Ecto neural progenitor cell (in vitro differentiated cells): ENCODE measurements around the gene EXOC6.
A peak's percentile ranks its signal among the peaks of the same experiment; 100 is the strongest.

Experiments
- DNase-seq: peaks from one replicate; pipeline ENCODE4 v3.0.0-alpha.2; 2018; ENCODE audit warnings: low spot score

EXOC6 gene

DNA sequence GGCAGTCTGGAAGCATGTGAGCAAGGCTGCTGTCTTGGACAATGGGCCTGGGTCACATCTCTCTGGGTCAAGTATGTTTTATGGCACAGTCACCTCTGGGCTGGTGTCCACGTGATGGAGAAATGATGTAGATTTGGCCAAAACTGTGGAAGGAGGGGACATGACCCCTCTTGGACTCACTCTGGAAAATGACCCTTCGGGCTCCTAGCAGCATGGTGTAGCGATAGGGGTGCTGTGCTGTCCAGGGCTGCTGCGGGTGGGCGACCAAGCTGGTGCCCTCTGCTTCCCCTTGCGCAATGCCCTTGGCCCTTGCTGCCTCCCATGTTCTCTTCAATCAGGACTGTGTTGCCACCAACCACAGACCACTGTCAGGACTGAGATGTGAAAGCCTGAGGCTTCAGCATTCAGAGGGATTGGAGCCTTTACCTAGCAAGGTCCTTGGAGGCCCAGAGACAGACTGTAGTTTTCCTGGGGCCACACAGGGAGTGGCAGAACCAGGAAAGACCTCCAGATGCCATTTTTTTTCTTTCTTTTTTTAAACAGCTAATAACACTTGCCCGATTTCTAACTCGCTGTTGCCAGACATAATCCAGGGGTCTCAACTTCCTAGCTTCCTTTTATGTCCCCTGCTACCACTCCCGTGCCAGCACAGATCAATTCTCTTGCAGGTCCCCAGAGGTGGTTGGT lies 231.5 kb downstream of the EXOC6 start:
- no peak for DNase-seq

DNA sequence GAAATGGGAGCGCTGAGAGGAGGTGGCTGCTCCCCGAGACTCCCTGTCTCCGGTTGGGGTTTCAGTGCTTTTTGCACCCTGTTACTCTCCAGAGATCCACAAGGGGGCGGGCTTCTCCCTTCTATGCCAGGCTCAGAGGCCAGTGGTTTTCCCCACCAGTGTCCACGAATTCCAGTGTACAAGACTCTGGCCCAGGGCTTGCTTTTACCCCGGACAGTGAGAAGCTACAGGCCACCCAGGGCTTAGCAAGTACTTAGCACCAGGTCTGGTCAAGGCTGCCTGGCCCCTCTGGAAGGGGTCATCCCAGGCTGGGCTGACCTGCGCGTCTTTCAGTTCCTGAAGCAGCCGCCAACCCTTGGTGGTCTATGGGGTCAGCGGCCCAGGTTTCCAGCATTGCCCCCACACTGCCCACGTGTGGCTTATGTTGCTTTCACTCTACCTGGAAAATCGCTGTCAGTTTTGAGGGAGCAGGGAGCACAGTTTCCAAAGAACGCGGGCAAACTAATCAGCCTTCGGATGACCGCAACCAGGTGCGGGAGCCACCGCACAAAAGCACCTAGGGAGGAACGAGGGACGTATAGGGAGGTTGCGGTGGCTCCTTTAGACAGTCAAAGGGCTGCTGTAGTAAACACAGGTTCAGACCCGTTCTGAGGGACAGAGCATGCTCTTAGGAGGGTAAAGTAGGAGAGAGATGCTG lies 232.2 kb downstream of the EXOC6 start:
- DNase-seq = peak; percentile 77

DNA sequence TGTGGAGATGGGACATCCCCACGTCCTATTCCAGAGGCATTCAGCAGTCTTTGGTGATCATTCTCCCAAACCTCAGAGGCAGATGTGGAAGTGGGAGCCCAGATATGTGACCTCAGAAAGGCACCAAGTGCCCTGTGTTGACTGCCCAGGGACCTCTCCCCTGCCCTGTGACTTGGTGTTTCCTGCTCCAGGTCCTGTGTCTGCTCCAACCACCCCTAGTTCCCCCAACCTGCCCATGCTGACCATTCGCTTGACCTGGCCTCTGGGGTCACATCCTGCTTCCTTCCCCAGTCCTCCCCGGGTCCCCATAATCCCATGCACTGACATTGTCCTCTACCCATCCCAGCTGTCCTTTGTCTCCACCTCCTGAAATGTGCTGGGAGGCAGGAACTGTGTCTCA lies 233.0 kb downstream of the EXOC6 start:
- no peak for DNase-seq

DNA sequence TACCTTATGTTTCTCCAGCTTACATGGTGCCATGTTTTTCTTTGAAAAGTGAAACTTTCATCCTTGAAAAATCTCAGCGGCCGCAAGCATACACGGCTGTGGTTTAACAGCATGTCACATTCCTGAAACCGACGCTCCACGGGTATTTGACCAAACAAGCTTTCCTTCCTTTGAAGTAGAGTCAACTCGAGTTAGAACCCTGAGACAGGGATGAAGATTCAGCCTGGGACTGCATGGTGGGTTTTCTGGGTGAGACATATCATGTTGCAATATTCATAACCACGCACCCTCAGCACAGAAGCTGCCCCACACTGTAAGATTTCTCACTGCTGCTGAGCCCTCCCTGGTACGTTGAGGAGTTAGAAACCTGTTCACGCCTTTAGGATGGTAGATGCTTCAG lies 233.5 kb downstream of the EXOC6 start:
- no peak for DNase-seq

DNA sequence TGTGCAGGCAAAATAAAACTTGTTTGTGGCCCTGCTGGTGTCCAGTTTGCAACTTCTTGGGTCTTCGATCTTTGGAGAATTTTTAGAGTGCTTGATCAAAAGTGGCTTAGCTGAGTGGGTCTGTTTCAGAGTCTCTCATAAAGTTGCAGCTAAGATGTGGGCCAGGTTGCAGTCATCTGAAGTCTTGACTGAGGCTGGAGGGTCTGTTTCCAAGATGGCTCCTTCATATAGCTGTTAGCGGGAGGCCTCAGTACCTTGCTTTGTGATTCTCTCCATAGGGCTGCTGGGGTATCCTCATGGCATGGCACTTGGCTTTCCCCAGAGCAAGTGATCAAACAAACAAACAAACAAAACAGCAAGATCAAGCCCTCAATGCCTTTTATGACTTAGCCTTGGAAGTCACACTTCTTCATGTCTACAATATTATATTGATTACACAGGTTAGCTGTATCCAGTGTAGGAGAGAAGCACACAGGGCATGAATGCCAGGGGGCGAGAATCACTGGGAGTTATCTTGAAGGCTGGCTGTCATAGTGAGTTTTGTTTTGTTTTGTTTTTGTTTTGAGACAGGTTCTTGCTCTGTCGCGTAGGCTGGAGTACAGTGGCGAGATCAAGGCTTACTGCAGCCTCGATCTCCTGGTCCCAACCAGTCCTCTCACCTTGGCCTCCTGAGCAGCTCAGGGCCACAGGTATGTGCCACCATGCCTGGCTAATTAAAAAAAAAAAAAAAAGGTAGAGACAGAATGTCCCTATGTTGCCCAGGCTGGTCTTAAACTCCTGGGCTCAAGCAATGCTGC lies 235.6 kb downstream of the EXOC6 start:
- DNase-seq = no peak

DNA sequence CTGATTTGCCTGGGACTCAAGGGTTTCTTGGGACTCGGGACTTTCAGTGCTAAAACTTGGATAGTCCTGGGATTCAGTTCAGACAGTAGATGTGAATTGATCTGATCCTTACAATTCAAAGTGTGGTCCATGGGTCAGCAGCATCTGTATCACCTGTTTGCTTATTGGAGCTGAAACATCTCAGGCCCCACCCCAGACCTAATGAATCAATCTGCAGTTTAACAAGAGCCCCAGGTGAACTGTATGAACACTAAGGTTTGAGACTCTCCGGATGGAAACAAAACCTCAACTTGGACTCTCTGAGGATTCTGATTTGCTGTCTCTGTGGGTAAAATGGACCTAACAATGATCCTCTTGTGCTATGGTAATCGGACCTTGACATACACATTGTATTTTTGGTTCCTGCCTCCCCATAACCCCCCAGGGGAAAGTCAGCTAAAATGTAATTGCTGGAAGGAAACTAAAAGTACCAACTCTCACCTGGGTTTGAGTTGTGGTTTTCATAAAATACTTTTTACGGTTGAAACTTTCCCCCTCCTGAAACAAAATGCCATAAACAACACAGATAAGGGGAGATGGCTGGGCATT lies 237.0 kb downstream of the EXOC6 start:
- no peak for DNase-seq

DNA sequence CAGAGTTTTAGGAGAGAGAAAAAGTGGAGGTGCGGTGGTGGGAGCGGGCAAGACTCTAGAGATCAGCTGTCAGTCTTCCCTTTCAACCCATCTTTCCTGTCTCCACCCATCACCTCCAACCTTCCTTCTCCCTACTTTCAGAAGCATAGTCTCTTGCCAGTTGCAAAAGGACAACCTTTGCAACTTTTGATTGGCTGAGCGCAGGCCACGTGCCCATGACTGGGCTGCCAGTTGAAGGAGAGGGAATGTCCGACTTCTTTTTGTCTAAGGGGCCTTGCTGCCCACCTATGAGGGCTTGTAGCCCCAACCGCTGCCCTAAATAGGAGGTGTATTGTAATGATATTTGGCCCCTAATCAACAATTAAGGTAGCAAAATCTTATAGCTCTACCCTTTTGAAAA lies 238.0 kb downstream of the EXOC6 start:
- DNase-seq = no peak

DNA sequence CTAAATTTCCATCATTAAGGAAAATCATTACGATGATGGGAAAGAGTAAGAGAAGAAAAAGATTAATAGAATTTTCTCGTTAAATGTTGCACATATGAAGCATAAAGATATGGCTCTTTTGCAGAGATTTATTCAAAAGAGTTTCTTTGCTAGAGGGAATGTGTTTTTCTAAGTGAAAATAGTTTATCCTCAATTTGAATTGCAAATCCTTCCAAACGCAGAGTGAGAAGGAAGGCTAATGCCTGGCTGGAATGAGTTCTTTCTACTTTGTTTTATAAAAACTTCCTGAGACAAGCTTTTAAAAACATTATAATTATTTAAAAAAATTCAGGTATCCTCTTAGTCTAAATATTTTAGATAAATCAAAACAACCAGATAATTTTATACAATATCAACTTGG lies 239.5 kb downstream of the EXOC6 start:
- no peak for DNase-seq

DNA sequence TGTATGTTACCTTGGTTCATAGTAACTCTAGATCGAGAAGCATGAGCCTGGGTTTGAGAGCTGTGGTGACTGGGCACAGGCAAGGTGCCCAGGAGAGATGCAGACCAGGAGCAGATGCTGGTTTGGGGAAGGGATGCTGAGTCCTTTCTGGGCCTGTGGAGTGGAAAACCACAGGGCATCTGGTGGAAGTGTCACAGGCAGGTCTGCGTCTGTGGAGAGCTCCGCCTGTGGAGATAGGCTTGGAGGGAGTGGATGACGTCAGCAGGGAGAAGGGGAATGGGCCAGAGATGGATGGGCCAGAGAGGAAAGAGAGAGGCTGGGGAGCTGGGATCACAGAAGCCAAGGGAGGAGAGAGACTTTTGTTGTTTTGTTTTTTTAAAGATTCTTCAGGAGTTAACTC lies 240.1 kb downstream of the EXOC6 start:
- no peak for DNase-seq

DNA sequence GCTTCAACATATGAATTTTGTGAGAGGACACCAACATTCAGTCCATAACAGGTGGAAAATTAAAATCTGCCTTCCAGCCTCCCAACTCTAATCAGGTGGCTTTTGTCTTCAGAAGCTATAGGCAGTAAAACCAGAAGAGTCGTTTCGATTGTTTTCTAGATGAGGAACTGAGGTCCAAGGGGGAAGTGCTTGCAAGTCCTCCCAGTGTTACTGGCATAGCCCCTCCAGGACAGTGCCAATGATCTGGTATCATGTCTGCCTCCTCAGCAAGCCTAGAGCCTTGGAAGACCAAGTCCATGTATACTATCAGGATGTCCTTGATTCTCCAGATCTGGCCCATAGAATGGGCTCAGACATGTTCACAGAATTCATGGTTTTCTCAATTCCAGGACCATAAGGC lies 242.3 kb downstream of the EXOC6 start:
- no peak for DNase-seq

DNA sequence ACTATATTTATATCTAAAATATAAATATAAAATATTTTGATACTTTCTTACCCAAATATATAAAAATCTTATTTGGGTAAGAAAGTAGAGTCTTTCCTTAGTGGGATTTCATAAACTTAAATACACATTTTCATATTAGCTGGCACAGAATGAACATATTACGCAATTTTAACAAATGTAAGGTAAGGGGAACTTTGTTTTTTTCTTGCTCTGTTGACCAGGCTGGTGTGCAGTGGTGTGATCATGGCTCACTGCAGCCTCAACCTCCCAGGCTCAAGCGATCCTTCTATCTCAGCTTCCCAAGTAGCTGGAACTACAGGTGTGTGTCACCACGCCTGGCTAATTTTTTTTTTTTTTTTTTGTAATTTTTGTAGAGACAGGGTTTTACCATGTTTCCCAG lies 243.6 kb downstream of the EXOC6 start:
- no peak for DNase-seq

DNA sequence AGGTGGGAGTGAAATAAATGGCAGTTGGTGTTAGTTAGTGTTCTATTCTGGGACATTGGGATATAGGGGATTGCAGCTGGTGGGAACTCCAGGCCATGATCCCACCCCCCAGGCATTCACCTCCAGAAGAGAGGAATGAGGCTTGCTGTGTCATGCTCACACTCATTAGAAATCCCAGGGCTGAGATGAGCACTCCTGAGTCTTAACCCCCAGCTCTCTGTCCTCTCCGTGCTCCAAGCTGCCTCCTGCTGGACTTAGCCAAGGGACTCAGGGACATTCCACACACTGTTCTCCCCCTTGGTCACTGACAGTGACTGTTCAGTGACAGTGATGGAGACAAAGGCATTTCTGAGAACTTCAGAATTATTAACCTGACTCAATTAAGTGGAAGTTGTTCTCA lies 246.9 kb downstream of the EXOC6 start:
- no peak for DNase-seq

DNA sequence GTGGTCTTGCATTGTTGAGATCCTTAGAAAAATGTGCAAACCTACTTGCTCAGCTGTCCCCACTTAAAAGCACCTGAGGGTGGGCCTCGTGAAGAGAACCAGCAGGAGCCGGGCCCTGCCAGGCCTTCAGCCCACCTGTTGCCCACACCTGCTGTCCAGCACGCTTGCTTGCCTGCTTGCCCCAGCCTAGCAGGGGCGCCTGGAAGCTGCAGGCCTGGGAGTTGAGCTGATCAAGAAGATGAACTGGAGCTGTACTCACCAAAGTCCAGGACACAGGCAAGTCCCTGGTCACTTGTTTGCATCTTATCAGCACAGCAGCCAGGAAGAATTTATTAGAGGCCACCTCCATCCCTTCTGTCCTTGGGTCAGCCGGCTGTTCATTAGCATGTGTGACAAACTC lies 248.6 kb downstream of the EXOC6 start:
- DNase-seq = no peak

DNA sequence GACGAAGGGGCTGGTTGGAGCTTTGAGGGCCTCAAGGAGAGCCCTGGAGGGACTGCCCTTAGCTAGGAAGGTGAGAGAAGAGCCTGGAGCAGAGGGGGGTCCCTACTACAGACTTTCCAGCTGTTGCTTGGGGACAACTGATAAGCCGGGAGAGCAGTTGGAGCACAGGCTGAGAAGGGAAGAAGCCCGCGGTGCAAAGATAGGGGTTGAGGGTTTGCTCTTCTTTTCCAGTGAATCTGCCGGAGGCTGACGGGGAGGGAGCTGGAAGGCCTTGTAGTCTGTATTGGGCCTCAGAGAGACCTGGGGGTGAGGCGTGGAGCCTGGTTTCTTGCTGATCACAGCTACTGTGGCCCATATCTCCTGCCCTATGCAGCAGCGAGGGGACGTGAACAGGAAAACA lies 249.1 kb downstream of the EXOC6 start:
- no peak for DNase-seq

DNA sequence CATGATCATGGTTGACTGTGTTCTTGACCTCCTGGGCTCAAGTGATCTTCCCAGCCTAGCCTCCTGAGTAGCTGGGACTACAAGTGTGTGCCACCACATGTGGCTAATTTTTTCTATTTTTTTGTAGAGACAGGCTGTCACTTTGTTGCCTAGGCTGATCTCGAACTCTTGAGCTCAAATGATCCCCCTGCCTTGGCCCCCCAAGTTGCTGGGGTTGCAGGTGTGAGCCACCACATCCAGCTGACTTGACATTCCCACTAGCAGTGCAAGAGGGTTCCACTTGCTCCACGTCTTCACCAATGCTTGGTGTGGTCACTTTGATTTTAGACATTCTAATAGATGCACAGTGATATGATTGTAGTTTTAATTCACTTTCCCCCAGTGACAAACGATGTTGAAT lies 250.5 kb downstream of the EXOC6 start:
- DNase-seq = peak; percentile 6

DNA sequence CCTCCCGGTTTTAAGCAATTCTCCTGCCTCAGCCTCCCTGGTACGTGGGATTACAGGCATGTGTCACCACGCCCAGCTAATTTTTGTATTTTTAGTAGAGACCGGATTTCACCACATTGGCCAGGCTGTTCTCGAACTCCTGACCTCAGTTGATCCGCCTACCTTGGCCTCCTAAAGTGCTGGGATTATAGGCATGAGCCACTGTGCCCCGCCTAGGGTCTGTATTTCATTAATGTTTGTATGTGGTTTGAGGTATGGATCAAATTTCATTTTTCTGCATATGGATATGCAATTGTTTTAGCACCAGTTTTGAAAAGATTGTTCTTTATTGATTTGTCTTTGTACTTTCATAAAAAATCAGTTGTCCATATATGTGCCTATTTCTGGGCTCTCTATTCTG lies 251.3 kb downstream of the EXOC6 start:
- no peak for DNase-seq

DNA sequence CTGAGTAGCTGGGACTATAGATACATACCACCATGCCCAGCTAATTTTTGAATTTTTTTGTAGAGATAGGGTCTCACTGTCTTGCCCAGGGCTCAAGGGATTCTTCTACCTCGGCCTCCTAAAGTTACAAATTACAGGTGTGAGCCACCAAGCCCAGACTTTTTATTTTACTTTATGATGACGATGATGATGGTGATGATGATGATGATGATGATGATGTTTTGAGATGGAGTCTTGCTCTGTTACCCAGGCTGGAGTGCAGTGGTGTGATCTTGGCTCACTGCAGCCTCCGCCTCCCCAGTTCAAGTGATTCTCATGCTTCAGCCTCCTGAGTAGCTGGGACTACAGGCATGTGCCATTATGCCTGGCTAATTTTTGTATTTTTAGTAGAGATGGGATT lies 252.8 kb downstream of the EXOC6 start:
- DNase-seq = peak; percentile 10

DNA sequence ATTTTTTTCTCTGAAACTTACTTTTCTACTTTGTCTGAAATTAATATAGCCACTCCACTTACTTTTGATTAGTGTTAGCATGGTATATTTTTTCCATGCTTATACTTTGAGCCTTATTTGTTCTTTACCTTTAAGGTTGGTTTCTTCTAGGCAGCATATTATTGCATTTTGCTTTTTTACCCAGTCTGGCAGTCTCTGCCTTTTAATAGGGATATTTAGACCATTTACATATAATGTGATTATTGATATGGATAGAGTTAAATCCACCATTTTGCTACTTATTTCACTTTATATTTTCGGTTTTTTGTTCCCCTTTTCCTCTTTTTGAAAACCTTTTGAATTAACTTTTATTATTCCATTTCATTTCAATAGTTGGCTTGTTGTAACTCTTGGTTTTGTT lies 255.6 kb downstream of the EXOC6 start:
- no peak for DNase-seq

DNA sequence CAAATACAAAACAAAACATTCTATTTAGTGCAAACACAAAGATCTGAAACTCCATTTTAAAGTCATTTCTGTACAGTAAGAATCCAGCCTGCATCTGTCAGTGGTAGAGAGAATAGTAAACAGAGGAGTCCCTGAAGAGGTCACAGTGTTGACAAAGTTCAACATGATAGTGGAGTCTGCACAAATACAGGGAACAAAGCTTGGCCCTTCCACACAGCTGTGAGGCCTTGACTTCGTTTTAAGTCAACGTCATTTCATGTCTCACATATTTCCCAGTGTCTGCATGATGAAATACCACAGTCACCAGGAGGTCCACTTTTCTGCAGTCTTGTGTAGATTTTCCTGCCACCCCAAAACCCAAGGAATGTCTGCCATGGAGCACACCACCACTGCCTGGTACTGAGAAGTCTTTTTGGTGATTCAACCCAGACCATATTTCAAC lies 258.3 kb downstream of the EXOC6 start:
- DNase-seq = no peak
